ENCODE measurements around the gene CDC42SE2. TPM values are rescaled to one million over a fixed set of nuclear protein-coding genes. Genes with fewer than 3 reads are reported as not detected.
"Not testable (repeated sequence)": the region's sequence is repeated elsewhere in the genome, so short reads cannot be mapped to it uniquely, and the experiment has no call there.

The CDC42SE2 gene
- total and polyA plus RNA-seq, 2 donors: 18.6 to 45.5 TPM

DNA sequence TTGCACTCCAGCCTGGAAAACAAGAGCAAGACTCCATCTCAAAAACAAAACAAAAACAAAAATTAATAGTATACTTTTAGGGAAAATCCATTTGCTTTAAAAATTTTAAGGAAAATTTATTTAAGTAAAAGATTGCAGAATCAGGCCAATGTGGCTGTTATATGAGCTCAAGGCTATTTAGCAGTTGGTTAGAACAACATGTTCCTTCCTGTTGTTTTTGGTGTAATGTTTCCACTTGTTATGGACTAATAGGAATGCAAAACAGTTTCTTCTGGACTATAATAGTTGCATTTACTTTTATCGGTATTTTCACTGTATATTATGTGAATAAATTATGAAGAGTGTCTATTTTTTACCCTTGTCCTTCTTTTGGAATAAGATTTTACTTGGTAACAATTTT is 3.0 kb upstream of the CDC42SE2 start:
- Histone ChIP-seq H3K4me3 (ENCODE audit: low read depth, low read length) (no peak overlapping the region), H3K27ac (ENCODE audit: low read depth) (no peak overlapping the region), H3K4me1 (ENCODE audit: insufficient read depth) (no peaks in the 10 kb centered on the region), H3K36me3 (ENCODE audit: insufficient read depth) (no peaks in the 10 kb centered on the region)
- DNase-seq (ENCODE audit: extremely low spot score): no peak
- WGBS: 82% methylated on average over 1 of the region's 1 CpG

DNA sequence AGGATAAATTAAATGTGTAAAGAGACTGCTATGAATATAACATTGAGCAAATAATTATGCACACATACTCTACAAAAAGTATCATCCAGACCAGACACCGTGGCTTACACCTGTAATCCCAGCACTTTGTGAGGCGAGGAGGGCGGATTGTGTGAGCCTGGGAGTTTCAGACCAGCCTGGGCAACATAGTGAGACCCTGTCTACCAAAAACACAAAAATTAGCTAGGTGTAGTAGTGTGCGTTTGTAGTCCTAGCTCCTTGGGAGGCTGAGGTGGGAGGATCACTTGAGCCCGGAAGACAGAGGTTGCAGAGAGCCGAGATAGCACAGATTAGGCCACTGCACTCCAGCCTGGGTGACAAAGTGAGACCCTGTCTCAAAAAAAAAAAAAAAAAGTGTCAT is 2.4 kb upstream of the CDC42SE2 start:
- Histone ChIP-seq H3K27ac (ENCODE audit: low read depth) (no peak overlapping the region), H3K4me3 (ENCODE audit: low read depth, low read length) (no peak overlapping the region), H3K4me1 (ENCODE audit: insufficient read depth) (no peaks in the 10 kb centered on the region), H3K36me3 (ENCODE audit: insufficient read depth) (no peaks in the 10 kb centered on the region)
- WGBS: 95% methylated on average over 6 of the region's 6 CpGs
- DNase-seq (ENCODE audit: extremely low spot score): no peak

DNA sequence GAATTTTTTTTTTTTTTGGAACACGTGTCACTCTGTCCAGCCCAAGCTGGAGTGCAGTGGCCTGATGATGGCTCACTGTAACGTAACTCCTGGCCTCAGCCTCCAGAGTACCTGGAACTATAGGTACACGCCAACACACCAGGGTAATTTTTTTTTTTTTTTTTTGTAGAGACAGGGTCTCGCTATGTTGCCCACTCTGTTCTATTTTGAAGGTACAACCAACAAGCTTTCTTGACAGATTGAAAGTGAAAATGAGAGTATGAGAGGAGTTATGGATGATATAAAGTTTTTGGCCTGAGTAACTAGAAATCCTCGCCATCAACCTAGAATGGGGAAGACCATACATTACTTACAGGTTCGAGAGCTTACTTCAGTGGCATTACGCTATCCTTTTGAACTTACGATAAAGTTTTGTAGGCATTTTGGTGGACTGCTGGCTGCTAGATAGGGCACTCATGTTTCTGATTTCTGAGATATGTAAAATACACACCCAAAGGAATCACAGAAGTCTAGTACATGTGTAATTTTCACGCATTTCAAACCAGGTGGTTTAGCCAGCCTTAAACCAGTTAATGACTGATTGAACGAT is 806 bp upstream of the CDC42SE2 start:
- H3K4me3 ChIP-seq (ENCODE audit: low read depth, low read length): peak overlapping the region; percentile 82
- H3K27ac ChIP-seq (ENCODE audit: low read depth): no peak overlapping the region
- no peaks in the 10 kb centered on the region for H3K4me1 ChIP-seq (ENCODE audit: insufficient read depth)
- WGBS: 21% methylated on average over 10 of the region's 10 CpGs
- DNase-seq (ENCODE audit: extremely low spot score): no peak
- H3K36me3 ChIP-seq (ENCODE audit: insufficient read depth): no peaks in the 10 kb centered on the region

DNA sequence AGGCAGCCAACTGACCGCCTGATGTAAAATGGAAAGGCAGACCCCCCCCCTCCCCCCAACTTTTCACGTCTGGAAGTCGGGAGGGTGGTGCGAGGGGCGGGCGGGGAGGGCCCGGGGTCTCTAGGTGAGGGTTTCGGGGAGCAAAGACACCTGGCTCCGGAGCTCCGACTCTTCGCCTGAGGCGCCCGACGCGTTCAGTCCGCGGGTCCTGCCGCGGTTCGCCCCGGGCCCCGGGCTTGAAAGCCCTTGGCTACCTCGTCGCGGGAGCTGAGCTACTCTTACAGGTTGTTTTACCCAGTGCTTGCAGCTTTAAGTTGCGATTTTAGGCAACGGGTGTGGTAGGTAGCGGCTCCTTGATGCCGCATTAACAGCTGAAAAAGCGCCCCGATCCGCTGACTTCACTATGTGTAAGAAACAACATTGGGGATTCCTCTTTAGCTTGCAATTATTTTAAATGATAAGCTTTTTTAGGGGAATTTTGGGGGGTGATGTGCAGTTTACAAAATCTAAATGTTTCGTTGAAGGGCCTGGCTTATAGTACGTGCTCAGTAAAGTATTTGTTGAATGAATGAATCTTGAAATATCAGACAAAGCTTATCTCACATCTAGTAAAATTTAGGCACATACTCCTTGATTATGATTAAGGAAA is 722 bp downstream of the CDC42SE2 start:
- H3K4me3 ChIP-seq (ENCODE audit: low read depth, low read length): peak overlapping the region; percentile 82
- WGBS: 1% methylated on average over 34 of the region's 34 CpGs
- DNase-seq (ENCODE audit: extremely low spot score): no peak
- no peaks in the 10 kb centered on the region for H3K4me1 ChIP-seq (ENCODE audit: insufficient read depth)
- H3K36me3 ChIP-seq (ENCODE audit: insufficient read depth): no peaks in the 10 kb centered on the region
- H3K27ac ChIP-seq (ENCODE audit: low read depth): peak overlapping the region; percentile 90

DNA sequence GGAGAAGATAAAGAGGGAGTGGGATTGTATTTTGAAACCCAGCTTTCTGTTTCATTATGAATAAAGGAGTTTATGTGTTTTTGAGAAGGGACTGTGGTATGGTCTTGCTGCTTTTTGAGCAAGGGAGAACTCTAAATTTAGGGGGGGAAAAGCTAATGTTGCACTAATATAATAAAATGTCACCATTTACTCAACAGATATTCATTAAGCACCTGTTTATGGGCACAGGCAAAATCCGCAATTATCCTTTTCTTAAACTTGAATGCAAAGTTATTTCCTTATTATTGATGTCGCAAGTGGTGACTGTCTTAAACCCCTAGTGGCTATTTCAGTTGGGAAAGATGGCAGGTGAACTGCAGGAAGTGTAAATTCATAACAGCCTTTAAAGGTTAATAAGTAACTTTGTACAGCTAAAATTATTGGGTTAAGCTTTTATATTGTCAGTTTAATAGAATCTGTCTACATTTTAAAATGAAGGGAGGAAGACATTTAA is 1.5 kb downstream of the CDC42SE2 start:
- no peaks in the 10 kb centered on the region for H3K4me1 ChIP-seq (ENCODE audit: insufficient read depth)
- H3K4me3 ChIP-seq (ENCODE audit: low read depth, low read length): peak overlapping the region; percentile 25
- DNase-seq (ENCODE audit: extremely low spot score): no peak
- no peak overlapping the region for H3K27ac ChIP-seq (ENCODE audit: low read depth)
- WGBS: 59% methylated on average over 2 of the region's 2 CpGs
- H3K36me3 ChIP-seq (ENCODE audit: insufficient read depth): no peaks in the 10 kb centered on the region

DNA sequence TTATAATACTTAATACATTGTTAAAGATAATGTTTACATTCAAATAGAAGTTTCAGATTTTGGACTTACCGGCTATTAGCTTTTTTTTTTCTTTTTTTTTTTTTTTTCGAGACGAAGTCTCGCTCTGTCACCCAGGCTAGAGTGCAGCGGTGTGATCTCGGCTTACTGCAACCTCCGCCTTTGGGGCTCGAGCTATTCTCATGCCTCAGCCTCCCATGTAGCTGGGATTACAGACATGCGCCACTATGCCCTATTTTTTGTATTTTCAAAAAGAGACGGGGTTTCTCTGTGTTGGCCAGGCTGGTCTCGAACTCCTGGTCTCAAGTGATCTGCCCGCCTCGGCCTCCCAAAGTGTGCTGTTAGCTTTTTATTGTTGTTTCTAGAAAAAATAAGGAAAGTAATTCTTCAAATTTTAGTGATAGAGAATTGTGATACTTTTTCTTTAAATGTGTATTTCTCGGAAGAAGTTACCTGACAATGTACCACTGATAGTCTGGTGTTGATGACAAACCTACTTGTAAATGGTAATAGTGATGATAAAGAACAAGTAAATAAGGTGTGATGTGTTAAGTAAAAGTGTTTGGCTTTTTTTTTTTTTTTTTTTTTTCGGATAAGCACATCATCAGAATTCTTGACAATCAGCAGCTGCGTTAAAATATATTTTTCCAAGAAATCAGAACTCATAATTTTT is 2.7 kb downstream of the CDC42SE2 start:
- no peak overlapping the region for H3K4me3 ChIP-seq (ENCODE audit: low read depth, low read length)
- WGBS: 92% methylated on average over 16 of the region's 16 CpGs
- H3K36me3 ChIP-seq (ENCODE audit: insufficient read depth): no peaks in the 10 kb centered on the region
- no peaks in the 10 kb centered on the region for H3K4me1 ChIP-seq (ENCODE audit: insufficient read depth)
- DNase-seq (ENCODE audit: extremely low spot score): no peak
- no peak overlapping the region for H3K27ac ChIP-seq (ENCODE audit: low read depth)

DNA sequence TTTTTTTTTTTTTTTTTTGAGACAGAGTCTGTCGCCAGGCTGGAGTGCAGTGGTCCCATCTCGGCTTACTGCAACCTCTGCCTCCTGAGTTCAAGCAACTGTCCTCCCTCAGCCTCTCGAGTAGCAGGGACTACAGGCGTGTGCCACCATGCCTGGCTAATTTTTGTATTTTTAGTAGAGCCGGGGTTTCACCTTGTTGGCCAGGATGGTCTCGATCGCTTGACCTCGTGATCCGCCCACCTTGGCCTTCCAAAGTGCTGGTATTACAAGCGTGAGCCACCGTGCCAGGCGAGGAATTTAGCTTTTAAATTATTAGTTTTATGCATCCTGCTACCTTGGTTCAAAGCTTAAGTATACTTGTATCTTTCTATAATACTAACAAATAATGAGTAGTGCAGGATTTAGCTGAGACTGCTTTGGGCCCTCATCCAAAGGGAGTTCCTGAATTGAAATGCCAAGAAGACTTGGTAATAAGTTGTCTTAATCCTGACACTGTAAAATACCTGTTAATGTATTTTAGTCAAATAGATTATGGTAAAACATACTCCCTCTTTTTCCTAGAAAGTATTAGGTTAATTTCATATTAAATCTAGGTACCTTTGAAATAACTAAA is 5.0 kb downstream of the CDC42SE2 start:
- no peak overlapping the region for H3K27ac ChIP-seq (ENCODE audit: low read depth)
- no peaks in the 10 kb centered on the region for H3K36me3 ChIP-seq (ENCODE audit: insufficient read depth)
- 89% methylated on average over 12 of the region's 12 CpGs for WGBS
- DNase-seq (ENCODE audit: extremely low spot score): no peak
- H3K4me1 ChIP-seq (ENCODE audit: insufficient read depth): no peaks in the 10 kb centered on the region
- H3K4me3 ChIP-seq (ENCODE audit: low read depth, low read length): no peak overlapping the region

DNA sequence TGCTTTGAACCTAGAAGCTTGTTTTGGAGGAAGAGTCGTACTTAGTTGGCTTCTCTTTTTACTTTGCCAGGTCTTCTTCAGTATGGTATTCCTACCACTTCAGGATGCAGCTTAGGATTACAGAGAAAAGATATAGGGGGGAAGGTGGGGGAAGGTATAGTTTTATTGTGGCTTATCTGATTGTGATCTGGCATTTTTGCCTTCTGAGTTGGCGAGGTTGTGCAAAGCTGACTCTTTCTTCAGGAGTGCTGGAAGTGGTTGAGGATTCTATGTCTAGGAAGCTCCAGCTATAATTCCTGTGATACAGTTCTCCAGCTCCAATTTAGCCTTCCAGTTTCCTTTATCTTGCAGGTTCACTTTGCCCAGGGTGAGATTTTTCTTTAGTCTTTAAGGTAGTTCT is 7.0 kb downstream of the CDC42SE2 start:
- 72% methylated on average over 2 of the region's 2 CpGs for WGBS
- no peak for DNase-seq (ENCODE audit: extremely low spot score)

DNA sequence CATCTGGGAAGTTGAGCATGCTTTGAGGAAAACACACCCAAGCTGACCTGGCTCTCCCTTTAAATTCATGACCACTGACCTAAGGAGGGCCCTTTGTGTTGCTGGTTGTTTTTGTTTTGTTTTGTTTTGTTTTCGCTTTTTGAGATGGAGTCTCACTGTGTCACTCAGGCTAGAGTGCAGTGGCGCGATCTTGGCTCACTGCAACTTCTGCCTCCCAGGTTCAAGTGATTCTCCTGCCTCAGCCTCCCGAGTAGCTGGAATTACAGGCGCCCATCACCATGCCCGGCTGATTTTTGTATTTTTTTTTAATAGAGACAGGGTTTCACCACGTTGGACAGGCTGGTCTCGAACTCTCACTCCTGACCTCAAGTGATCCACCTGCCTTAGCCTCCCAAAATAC is 8.0 kb downstream of the CDC42SE2 start:
- H3K4me3 ChIP-seq (ENCODE audit: low read depth, low read length); H3K27ac ChIP-seq (ENCODE audit: low read depth); DNase-seq (ENCODE audit: extremely low spot score); H3K36me3 ChIP-seq (ENCODE audit: insufficient read depth); H3K4me1 ChIP-seq (ENCODE audit: insufficient read depth): not testable (repeated sequence)
- 88% methylated on average over 8 of the region's 8 CpGs for WGBS

More for the DNA sequence above, 7.0 kb downstream of the CDC42SE2 start:
- H3K4me1 ChIP-seq (ENCODE audit: insufficient read depth): no peaks in the 10 kb centered on the region
- no peaks in the 10 kb centered on the region for H3K36me3 ChIP-seq (ENCODE audit: insufficient read depth)
- no peak overlapping the region for H3K27ac ChIP-seq (ENCODE audit: low read depth)
- H3K4me3 ChIP-seq (ENCODE audit: low read depth, low read length): no peak overlapping the region

DNA sequence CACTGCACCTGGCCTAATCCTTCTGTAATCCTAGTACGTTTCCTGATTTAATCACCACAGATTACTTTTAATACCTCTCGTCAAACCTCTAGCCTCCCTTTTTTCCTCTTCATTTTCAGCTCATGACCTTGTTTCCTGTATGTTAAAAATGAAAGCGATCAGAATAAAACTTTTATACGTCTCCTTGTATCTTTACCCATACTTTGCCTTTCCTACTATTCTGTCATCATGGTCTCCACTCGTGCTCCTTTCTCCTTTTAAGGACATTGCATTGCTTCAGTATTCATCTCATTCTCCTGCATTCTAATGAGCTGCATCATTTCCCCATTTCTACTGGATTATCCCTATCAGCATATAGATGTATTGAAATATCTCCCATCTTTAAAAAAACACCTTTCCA is 8.5 kb downstream of the CDC42SE2 start:
- H3K36me3 ChIP-seq (ENCODE audit: insufficient read depth): no peaks in the 10 kb centered on the region
- H3K4me1 ChIP-seq (ENCODE audit: insufficient read depth): no peaks in the 10 kb centered on the region
- no peak overlapping the region for H3K27ac ChIP-seq (ENCODE audit: low read depth)
- DNase-seq (ENCODE audit: extremely low spot score): no peak
- WGBS: 64% methylated on average over 5 of the region's 5 CpGs
- H3K4me3 ChIP-seq (ENCODE audit: low read depth, low read length): no peak overlapping the region

DNA sequence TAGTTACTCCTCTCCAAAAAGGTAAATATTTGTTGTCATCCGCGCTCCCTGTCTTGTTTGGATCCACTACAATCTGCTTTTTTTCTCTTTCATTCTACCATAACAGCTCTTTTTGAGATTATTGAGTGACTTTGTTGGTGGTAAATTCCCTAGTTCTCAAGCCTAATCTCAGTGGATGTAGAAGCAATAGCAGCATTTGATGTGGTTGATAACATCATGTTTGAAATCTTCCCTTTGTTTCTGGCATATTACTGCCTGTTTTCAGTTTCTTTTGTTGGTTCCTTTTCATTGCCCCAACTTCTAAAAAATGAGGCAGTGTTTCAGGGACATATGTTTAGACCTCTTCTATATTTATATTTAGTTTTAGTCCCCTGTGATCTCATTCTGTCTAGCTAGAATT is 8.9 kb downstream of the CDC42SE2 start:
- no peaks in the 10 kb centered on the region for H3K4me1 ChIP-seq (ENCODE audit: insufficient read depth)
- H3K36me3 ChIP-seq (ENCODE audit: insufficient read depth): no peaks in the 10 kb centered on the region
- no peak overlapping the region for H3K27ac ChIP-seq (ENCODE audit: low read depth)
- DNase-seq (ENCODE audit: extremely low spot score): no peak
- WGBS: 93% methylated on average over 2 of the region's 2 CpGs
- H3K4me3 ChIP-seq (ENCODE audit: low read depth, low read length): no peak overlapping the region

DNA sequence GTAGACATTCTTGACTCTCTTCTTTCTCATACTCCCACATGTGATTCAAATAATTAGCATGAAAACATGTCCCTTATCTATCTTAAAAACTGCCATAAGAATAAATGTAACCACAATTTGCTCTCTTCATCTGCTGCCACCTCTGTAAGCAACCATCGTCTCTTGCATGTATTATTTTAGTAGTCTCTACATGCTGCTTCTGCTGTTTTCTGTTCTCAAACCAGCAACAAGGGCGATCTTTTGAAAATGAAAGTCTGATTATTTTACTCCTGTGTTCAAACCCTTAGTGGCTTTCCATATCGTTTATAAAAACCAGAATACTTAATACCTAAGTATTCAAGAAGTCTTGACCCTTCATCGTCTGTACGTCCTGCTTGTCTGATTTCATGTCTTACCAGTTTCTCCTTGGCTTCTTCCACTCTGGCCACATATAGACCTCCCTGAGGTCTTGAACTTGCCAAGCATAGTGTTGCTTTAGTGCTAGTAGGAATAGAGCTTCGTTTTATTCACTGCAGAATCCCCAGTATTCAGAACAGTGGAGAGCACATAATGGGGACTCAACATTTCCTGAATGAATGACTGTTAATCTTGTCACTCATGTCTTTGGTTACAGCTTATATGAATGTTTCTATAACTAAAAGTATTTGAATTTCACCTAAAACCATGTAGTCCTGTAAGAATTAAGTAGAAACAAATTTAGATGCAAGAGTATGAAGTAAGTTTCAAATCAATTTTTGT is 10.6 kb downstream of the CDC42SE2 start:
- Histone ChIP-seq H3K4me1 (ENCODE audit: insufficient read depth) (no peaks in the 10 kb centered on the region), H3K4me3 (ENCODE audit: low read depth, low read length) (no peak overlapping the region), H3K27ac (ENCODE audit: low read depth) (no peak overlapping the region), H3K36me3 (ENCODE audit: insufficient read depth) (no peaks in the 10 kb centered on the region)
- WGBS: 81% methylated on average over 6 of the region's 6 CpGs
- no peak for DNase-seq (ENCODE audit: extremely low spot score)

DNA sequence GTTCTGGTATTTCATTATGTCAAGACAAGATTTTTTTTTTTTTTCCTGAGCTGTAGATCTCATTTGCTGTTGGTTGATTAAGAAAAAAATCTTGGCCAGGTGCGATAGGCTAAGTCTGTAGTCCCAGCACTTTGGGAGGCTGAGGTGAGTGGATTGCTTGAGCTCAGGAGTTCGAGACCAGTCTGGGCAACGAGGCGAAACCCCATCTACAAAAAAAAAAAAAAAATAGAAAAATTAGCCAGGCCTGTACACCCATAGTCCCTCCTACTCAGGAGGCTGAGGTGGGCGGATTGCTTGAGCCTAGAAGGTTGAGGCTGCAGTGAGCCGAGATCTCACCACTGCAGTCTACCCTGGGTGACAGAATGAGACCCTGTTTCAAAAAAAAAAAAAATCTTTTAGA is 12.2 kb downstream of the CDC42SE2 start:
- Histone ChIP-seq H3K27ac (ENCODE audit: low read depth) (no peak overlapping the region), H3K4me1 (ENCODE audit: insufficient read depth) (no peaks in the 10 kb centered on the region), H3K4me3 (ENCODE audit: low read depth, low read length) (no peak overlapping the region), H3K36me3 (ENCODE audit: insufficient read depth) (no peaks in the 10 kb centered on the region)
- DNase-seq (ENCODE audit: extremely low spot score): no peak
- 93% methylated on average over 6 of the region's 6 CpGs for WGBS

Measured in urinary bladder (tissue), 4 donors.